ENCODE measurements around the gene SEMA3G.

Gene SEMA3G

DNA sequence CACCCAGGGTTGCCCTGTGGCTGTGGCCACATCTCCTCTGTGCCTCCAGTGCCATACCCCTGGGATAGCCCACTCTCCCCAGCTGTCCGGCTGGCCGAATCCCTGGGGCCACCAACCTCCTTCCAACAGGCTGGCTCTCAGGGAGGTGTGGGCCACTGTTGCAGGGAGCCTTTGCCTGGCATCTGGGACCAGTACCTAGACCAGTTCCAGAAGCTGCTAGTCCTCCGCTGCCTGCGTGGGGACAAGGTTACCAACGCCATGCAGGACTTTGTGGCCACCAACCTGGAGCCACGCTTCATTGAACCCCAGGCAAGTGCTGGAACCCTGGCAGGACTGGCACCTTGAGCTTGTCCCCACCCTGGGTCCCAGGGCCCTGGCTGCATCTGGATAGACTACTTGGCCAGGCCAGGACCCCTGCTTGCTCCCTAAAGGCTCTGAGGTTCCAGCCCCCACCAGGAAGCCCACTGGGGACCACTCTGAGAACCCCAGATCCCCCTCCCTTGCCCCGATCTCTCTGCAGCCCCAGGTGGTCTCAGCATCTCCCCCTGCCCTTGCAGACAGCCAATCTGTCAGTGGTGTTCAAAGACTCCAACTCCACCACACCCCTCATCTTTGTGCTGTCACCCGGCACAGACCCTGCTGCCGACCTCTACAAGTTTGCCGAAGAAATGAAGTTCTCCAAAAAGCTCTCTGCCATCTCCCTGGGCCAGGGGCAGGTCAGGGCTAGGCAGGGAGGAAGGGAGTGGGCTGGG lies 50.0 kb downstream of the SEMA3G start:
- DNase-seq (ENCODE audit: low spot score): no peak

DNA sequence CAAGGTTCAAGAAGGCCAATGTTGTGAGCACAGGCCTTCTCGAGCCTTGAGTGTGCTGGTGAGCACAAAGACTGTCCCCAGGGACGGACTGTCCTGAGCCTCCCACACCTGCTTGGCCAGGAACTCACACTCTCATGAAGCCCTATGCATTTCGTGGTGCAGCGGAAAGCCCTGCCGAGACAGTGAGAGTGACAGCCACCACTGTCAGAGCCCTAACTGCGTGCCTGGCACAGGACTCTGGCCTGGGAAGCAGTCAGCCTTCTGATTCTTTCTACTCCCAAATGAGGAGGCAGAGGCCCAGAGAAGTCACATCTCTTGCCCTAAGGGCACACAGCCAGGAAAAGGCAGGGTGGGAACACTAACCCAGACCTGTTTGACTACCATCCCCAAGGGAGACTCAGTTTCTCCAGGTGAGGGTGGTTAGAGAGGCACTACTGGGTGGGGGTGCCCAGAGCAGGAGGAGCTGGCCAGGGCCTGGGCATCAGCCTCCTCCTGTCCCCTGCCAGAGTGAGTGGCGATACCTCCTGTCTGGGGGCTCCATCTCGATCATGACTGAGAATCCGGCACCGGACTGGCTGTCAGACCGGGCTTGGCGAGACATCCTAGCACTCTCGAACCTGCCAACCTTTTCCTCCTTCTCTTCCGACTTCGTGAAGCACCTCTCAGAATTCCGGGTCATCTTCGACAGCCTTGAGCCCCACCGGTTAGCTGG lies 50.8 kb downstream of the SEMA3G start:
- DNase-seq (ENCODE audit: low spot score): no peak

DNA sequence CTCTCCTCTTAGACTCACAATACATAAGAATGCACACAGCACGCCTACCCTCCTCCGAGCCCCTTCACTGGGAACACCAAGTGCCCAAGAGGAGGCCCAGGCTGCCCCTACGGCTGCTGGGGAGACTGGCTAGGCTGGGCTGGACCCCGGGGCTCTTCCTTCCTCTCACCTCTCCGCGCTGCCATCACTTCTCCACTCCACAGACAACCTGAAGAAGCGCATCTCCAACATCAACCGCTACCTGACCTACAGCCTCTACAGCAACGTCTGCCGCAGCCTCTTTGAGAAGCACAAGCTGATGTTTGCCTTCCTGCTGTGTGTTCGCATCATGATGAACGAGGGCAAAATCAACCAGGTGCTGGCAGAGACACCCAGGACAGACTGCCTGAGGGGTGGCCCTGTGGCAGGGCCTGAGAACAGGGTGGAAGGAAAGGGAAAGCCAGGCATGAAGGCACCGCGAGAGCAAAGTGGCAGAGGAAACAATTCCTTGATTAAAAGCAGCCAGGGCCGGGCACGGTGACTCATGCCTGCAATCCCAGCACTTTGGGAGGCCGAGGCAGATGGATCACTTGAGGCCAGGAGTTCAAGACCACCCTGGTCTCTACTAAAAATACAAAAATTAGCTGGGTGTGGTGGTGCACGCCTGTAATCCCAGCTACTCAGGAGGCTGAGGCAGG lies 51.6 kb downstream of the SEMA3G start:
- DNase-seq (ENCODE audit: low spot score): no peak

DNA sequence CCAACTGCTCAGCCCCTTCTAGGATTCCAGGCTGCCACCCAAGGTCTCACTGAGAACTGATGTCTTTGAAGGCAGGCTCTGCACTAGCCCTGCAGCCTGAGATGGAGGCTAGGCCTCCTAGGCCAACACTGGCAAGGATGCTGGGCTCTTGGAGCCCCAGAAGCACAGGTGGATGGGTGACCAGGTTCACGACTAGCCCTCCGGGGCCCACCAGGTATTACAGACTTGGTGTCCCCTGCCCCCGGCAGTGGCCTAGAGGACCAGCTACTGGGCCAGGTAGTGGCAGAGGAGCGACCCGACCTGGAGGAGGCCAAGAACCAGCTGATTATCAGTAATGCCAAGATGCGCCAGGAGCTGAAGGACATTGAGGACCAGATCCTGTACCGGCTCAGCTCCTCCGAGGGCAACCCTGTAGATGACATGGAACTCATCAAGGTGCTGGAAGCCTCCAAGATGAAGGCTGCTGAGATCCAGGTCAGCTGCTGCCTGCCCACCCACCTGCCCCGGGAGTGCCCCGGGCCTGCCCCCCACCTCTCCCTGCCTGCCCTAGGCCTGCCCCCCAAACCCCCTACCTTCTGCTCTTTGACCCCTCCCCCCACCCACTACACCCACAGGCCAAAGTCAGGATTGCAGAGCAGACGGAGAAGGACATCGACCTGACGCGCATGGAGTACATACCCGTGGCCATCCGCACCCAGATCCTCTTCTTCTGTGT lies 52.5 kb downstream of the SEMA3G start:
- no peak for DNase-seq (ENCODE audit: low spot score)

DNA sequence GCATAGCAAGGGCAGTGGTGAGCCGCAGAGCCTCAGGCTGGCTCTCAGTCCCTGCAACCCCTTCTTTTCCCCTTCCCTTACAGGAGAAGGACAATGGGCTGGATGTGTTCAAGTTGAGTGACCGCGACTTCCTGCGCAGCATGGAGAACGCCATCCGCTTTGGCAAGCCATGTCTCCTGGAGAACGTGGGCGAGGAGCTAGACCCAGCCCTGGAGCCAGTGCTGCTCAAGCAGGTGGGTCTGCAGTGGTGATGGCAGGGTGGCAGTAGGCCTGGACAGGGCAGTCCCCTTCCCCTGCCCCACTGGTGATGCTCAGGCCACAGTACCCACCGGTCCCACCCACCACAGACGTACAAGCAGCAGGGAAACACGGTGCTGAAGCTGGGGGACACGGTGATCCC lies 53.8 kb downstream of the SEMA3G start:
- no peak for DNase-seq (ENCODE audit: low spot score)

DNA sequence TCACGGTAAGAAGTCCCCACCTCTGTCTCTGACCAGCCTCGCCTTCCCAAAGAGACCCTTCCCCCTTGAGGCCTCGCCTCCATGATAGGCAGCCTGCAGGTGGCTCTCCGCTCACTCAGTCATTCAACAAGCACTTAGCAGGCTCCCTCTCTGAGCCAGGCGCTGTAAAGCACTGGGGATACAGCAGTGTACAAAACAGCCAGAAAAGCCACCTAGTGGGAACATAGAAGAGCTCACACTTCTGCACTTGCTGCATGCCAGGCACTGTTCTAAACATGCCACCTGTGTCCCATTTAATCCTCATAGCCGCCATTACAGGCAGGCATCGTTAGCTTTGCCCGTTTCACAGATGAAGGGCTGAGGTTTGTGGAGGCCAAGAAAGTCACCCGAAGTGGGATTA lies 56.0 kb downstream of the SEMA3G start:
- DNase-seq (ENCODE audit: low spot score): no peak

DNA sequence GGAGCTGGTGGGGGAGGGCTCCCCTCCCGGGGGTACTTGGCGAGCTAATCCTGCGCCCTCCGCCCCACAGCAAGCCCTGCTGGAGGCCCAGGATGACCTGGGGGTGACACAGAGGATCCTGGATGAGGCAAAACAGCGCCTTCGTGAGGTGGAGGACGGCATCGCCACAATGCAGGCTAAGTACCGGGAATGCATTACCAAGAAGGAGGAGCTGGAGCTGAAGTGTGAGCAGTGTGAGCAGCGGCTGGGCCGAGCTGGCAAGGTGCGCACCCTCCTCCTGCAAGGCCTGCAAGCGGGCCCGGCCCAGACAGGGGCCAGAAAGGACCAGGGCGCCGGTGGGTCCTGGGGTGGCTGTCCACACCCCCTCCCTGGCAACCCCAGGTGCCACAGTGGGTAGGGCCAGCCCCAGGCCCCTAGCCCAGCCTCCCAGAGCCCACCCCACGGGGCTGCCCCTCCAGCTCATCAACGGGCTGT lies 56.5 kb downstream of the SEMA3G start:
- DNase-seq (ENCODE audit: low spot score): no peak

DNA sequence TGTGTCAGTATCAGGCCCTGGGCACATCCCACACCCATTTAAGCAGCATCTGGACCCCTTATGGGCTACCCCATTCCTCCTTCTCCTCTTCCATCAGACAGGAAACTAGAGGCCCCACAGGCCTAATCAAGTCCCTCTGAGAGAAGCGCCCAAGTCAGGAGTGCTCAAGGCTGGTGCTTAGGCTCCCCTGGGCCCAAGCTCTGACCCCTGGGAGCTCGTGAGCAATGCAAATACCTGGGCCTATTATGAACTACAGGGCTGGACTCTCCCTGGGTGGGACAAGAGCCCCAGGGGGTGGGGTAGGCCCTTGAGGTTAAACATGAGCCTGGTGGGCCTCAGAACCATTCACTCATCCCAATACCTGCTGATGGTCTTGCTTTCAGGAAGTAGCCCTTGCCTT lies 57.4 kb downstream of the SEMA3G start:
- DNase-seq (ENCODE audit: low spot score): no peak

DNA sequence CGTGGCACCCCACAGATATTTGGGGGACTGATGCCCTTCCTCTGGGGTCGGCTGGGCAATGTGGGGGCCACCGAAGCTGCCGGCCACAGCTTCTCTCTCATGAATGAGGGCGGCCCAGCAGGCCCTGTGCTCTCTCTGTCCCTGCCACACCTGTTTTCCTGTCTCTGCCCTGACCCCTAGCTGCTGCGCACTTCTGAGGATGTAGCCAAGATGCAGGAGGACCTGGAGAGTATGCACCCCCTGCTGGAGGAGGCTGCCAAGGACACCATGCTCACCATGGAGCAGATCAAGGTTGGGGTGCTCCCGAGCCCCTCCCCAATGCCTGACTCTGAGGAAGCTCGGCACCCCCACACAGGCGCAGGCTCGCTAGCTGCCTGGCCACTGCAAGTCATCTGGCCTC lies 59.7 kb downstream of the SEMA3G start:
- no peak for DNase-seq (ENCODE audit: low spot score)

DNA sequence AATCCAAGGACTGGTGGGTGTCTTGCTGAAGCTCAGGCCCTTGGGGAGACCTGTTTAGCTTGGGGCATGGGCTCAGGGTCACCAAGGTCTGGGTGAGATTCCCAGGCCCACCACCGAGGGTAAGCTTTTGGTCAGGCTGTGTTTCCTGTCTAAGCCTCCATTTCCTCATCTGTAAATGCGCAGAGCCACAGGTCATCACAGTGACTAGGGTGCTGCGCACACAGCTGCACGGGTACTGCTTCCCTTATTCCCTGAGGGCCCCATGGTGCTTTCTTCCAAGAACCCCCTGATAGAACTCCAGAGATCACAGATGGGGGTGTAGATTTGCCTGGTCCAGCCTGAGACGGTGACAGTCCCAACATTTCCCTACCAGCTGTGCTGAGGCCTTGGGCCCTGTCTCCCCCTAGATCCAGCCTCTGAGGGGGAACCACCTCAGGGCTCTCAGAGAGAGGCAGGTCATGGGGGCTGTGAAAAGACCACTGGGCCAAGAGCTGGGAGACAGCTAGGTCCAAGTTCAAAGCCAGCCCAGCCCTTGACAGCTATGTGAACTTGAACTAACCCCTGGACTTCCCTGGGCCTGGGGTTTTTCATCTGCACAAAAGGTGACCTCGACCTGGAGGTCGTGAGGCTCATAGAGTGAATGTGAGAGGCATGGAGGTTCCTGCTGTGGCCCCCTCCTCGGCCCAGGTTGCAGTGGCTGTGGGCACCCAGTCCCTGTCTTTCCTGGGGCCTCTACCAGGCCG lies 60.7 kb downstream of the SEMA3G start:
- no peak for DNase-seq (ENCODE audit: low spot score)

DNA sequence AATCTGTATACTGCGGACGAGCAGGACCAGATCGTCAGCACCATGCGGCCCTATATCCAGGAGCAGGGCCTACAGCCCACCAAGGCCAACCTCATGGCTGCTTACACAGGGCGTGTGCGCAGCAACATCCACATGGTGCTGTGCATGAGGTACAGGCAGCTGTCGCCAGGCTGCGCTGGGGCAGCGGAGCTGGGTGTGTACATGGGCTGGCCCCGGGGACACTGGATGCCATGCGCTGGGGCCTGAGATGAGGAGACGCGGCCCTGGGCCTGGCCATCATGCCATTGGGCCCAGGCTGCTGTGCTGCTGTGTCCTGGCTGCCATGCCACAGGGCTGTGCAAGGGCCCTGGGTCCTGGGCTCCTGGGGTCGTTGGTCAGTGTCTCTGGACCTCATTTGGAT lies 61.5 kb downstream of the SEMA3G start:
- DNase-seq (ENCODE audit: low spot score): no peak

Data from CD4-positive, alpha-beta T cell treated with Interleukin-6 at 100 ng/mL for 8 hours (primary cell).